K562 (cell line): ENCODE measurements around the gene MGA. TPM values are rescaled to one million over a fixed set of nuclear protein-coding genes. Genes with fewer than 3 reads are reported as not detected.

Source experiments
- BRF1 ChIP-seq: IDR thresholded peaks from 3 replicates; pipeline ENCODE4 v1.6.1; 2011; ENCODE audit warnings: borderline replicate concordance, mild to moderate bottlenecking; ENCODE audit not compliant: insufficient read length; ENCODE audit errors: extremely low read depth
- GTF2E2 ChIP-seq: fragments of 200-800 bp; sonication (Bioruptor generic); IDR thresholded peaks from 2 replicates; pipeline ENCODE4 v1.6.1; 2016; ENCODE audit warnings: missing genetic modification characterization, missing compliant biosample characterization
- MYBL2 ChIP-seq, 2 experiments: fragments of 450-650 bp in 1 of 2; sonication (generic) in 1 of 2; formaldehyde crosslinking in 1 of 2; IDR thresholded peaks; 2 replicates each; pipeline versions ENCODE4 v1.6.1 to v1.8.1; 2017 to 2022; ENCODE audit warnings: borderline replicate concordance in 1 of 2, inconsistent platforms in 1 of 2, low read depth in 1 of 2, mild to moderate bottlenecking in 1 of 2, missing genetic modification reagents in 1 of 2, moderate library complexity in 1 of 2
- NCOR1 ChIP-seq: fragments of 450-650 bp; IDR thresholded peaks from 2 replicates; pipeline ENCODE4 v1.6.1; 2016; ENCODE audit warnings: mild to moderate bottlenecking, moderate library complexity
- PRDM10 ChIP-seq: fragments of 450-650 bp; IDR thresholded peaks from 2 replicates; pipeline ENCODE4 v1.6.1; 2018; ENCODE audit not compliant: partially characterized antibody
- ZBTB5 ChIP-seq: fragments of 450-650 bp; IDR thresholded peaks from 2 replicates; pipeline ENCODE4 v1.6.1; 2017; ENCODE audit warnings: antibody characterized with exemption
- ZNF212 ChIP-seq: fragments of 450-650 bp; formaldehyde crosslinking; IDR thresholded peaks from 2 replicates; pipeline ENCODE4 v1.4.0; 2020; ENCODE audit warnings: mild to moderate bottlenecking
- ZNF655 ChIP-seq: fragments of 250-450 bp; sonication (Bioruptor Pico); IDR thresholded peaks from 2 replicates; pipeline ENCODE4 v1.5.0; 2021
- polyA plus RNA-seq, 8 experiments: library from polyadenylated mRNA; depleted of rRNA in 4 of 8; stranded (reverse) in 5 of 8; unstranded in 3 of 8; fragments of >200 nt; fragmentation: Nextera tagmentation in 2 of 8; fragmentation: Illumina TruSeq in 1 of 8; extraction: Ambion mirVana in 2 of 8; extraction: Trizol in 1 of 8; gene quantifications; 2 replicates each; pipeline versions ENCODE4 v1.2.1 to v1.2.3, GENCODE V29; 2011 to 2014; ENCODE audit warnings: inconsistent platforms in 1 of 8, missing spikeins in 1 of 8
- total RNA-seq, 7 experiments: library from RNA; depleted of rRNA in 6 of 7; stranded (reverse); fragments of >200 nt in 6 of 7; fragmentation: Illumina TruSeq in 2 of 7; extraction: Trizol in 2 of 7; gene quantifications; 2 replicates each; pipeline versions ENCODE4 v1.2.1 to v1.2.3, GENCODE V29; 2011 to 2021; ENCODE audit warnings: low replicate concordance in 1 of 7
- TF ChIP-seq, protein P1 (sequence below): fragments of 250-450 bp; sonication (Bioruptor Pico); IDR thresholded peaks from 2 replicates; pipeline ENCODE4 v1.5.0; 2021; ENCODE audit warnings: mild to moderate bottlenecking, moderate library complexity
- TF ChIP-seq, protein P2 (sequence below): IDR thresholded peaks from 2 replicates; pipeline ENCODE4 v1.6.1; 2011; ENCODE audit not compliant: insufficient read length; ENCODE audit errors: extremely low read depth
- TF ChIP-seq, protein P3 (sequence below), 3 experiments: IDR thresholded peaks in 2 of 3; conservative IDR thresholded peaks in 1 of 3; 2 replicates each; pipeline ENCODE4 v1.5.1; 2011 to 2012; ENCODE audit warnings: low read length in 3 of 3, mild to moderate bottlenecking in 3 of 3, control low read depth in 2 of 3, improper control_type of control experiment in 1 of 3, inconsistent platforms in 1 of 3, low read depth in 1 of 3, mixed read lengths in 1 of 3, moderate library complexity in 1 of 3; ENCODE audit not compliant: insufficient read depth in 2 of 3

Gene MGA
- total and polyA plus RNA-seq, 9 of the 15 experiments (the other 6 are each of a cell fraction or from before 2014, with no cell fraction given), result 4.7 to 56.1 (median 21.1) TPM

- 0 out of 2 replicates have a peak, but pooled peaks have one; percentile 63 for TF ChIP-seq GTF2E2
- no peak for TF ChIP-seq NCOR1
- no peak for TF ChIP-seq ZBTB5
- peak; percentile 83 for TF ChIP-seq PRDM10
- TF ChIP-seq BRF1, result no peak
- TF ChIP-seq ZNF212, result no peak
- TF ChIP-seq, protein P1, sequence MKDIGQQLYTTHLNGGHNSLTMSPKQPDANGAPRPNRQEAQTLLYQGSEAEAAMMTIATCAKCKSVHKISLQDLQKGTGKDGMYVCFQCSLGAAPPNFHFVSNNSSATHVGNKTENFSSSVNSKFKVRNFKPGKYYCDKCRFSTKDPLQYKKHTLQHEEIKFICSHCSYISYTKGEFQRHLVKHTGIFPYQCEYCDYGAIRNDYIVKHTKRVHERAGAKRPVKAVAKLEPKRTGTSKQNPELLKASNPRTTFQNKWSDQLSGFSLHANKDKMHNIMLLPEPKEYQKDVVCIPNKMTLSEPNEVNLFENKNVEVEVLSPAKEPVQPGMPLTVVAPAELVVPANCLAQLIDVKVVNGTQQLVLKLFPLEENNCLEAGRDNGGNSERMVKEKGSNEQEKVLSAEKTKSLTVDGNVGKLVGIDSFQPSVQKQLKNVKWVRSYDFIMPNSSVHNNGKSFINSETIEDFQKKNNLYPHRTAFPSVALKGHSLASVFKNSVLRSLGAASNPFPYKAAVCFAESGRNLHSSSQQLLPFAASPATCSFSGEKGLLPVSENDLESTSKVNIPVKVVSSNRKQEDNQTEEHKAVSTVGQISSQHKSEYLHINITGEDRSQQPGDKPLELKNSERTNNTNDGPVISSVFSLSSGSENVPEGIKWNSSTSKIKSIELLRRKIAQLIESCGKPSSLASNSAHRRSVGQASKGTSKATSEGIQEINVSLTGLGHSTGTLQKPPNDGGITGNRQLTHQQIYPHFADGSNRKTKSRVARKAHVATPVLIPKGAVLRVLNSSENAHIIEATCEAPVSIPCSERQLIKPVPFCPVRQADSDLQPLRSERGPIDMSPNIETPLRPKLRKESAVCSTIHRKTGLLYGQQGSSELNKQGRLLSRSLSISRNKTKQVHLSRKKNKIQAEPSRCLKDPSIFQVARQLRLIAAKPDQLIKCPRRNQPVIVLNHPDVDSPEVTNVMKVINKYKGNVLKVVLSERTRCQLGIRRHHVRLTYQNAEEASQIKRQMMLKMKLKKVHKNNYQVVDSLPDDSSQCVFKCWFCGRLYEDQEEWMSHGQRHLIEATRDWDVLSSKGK, result no peak
- TF ChIP-seq, protein P2, sequence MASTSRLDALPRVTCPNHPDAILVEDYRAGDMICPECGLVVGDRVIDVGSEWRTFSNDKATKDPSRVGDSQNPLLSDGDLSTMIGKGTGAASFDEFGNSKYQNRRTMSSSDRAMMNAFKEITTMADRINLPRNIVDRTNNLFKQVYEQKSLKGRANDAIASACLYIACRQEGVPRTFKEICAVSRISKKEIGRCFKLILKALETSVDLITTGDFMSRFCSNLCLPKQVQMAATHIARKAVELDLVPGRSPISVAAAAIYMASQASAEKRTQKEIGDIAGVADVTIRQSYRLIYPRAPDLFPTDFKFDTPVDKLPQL, result no peak
- TF ChIP-seq, protein P3, sequence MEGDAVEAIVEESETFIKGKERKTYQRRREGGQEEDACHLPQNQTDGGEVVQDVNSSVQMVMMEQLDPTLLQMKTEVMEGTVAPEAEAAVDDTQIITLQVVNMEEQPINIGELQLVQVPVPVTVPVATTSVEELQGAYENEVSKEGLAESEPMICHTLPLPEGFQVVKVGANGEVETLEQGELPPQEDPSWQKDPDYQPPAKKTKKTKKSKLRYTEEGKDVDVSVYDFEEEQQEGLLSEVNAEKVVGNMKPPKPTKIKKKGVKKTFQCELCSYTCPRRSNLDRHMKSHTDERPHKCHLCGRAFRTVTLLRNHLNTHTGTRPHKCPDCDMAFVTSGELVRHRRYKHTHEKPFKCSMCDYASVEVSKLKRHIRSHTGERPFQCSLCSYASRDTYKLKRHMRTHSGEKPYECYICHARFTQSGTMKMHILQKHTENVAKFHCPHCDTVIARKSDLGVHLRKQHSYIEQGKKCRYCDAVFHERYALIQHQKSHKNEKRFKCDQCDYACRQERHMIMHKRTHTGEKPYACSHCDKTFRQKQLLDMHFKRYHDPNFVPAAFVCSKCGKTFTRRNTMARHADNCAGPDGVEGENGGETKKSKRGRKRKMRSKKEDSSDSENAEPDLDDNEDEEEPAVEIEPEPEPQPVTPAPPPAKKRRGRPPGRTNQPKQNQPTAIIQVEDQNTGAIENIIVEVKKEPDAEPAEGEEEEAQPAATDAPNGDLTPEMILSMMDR (IDR thresholded peaks at IDR 0.05 in 2 of 3, conservative IDR thresholded peaks at IDR 0.05 in 1 of 3; ENCODE audit: insufficient read depth in 2 of 3, low read depth in 1 of 3, low read length in 3 of 3), result peak; percentile 45 to 72 (median 56); a peak in 4 of 6 replicates
- TF ChIP-seq MYBL2 (IDR thresholded peaks at IDR 0.05; ENCODE audit: low read depth), result no peak
- TF ChIP-seq MYBL2 (CRISPR knock-in tag; IDR thresholded peaks at IDR 0.05; ENCODE audit: borderline replicate concordance), result peak; percentile 79; the same call in 1 of the 2 replicates
- TF ChIP-seq ZNF655, result no peak
Measured at GRCh38 chr15:41660235-41661077, at the start of gene MGA (continued).
